ENCODE results near the gene ZNF747. TPM values are rescaled to one million over a fixed set of nuclear protein-coding genes. Genes with fewer than 3 reads are reported as not detected.

Gene ZNF747
- total and polyA plus RNA-seq, 2 donors (not counting 3 experiments of a cell fraction or from before 2014, with no cell fraction given), result 6.4 to 7.2 TPM

GRCh38 chr16:30532285-30533145 lies 2.1 kb downstream of the ZNF747 start:
- Histone ChIP-seq H3K79me2 (ENCODE audit: control insufficient read depth, insufficient read depth, low read length) (peaks cover 2% of the 10 kb centered on the region), H2AFZ (ENCODE audit: low read depth, low read length) (no peak overlapping the region), H3K9me3 (replicated peaks; ENCODE audit: control insufficient read depth, insufficient read depth, low read length) (no peaks in the 10 kb centered on the region), H4K20me1 (replicated peaks; ENCODE audit: control insufficient read depth, extremely low read depth, insufficient read depth, low read length) (no peaks in the 10 kb centered on the region), H3K27ac (ENCODE audit: insufficient read depth, low read depth, low read length) (no peak overlapping the region), H3K9ac (replicated peaks; ENCODE audit: extremely low read depth, insufficient read depth, low read length) (no peak overlapping the region), H3K4me1 (ENCODE audit: control insufficient read depth, extremely low read depth, insufficient read depth, low read length) (peaks cover 18% of the 10 kb centered on the region), H3K27me3 (ENCODE audit: control insufficient read depth in 2 of 2, insufficient read depth in 2 of 2, low read length in 2 of 2) (no peaks in the 10 kb centered on the region), H3K4me3 (replicated peaks in 1 of 3; ENCODE audit: insufficient read depth in 1 of 3, low read depth in 1 of 3, low read length in 3 of 3) (no peak overlapping the region), H3K36me3 (ENCODE audit: control insufficient read depth in 2 of 2, extremely low read depth in 1 of 2, insufficient read depth in 2 of 2, low read length in 2 of 2) (peaks cover 0 to 2% of the 10 kb centered on the region in 2 experiments), H3K9me1 (replicated peaks; ENCODE audit: control insufficient read depth, extremely low read depth, insufficient read depth, low read length) (no peaks in the 10 kb centered on the region), H3K4me2 (ENCODE audit: insufficient read depth, low read length) (no peak overlapping the region)
- dilution Hi-C loops (cut with MboI; ENCODE audit: extremely low pct_ligation_motif_present, low sequenced_read_pairs) (no loop called here), intact Hi-C loops (cut with micrococcal nuclease) (no loop called here)
- no TSS peak for BruUV-seq (replicated peaks)
- FAIRE-seq (no peak), DNase-seq (ENCODE audit: low read depth, low spot score) (no peak)
- ChIA-PET CTCF (no interaction called here), POLR2A (no interaction called here)
- TF ChIP-seq, protein P1, sequence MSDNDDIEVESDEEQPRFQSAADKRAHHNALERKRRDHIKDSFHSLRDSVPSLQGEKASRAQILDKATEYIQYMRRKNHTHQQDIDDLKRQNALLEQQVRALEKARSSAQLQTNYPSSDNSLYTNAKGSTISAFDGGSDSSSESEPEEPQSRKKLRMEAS (IDR thresholded peaks at IDR 0.05; ENCODE audit: insufficient read depth, insufficient read length), result no peak
- TF ChIP-seq MYC (IDR thresholded peaks at IDR 0.05; ENCODE audit: low read depth, low read length) (no peak), POLR2A (IDR thresholded peaks at IDR 0.05; ENCODE audit: low read depth, low read length) (no peak), JUN (IDR thresholded peaks at IDR 0.05; ENCODE audit: borderline replicate concordance, insufficient read depth, insufficient read length, low read depth) (no peak), POLR2AphosphoS5 (IDR thresholded peaks at IDR 0.05; ENCODE audit: insufficient read depth, low read depth, low read length) (no peak), EZH2 (IDR thresholded peaks at IDR 0.05; ENCODE audit: borderline replicate concordance, low read depth, low read length, severe bottlenecking) (no peak), FOS (IDR thresholded peaks at IDR 0.05; ENCODE audit: borderline replicate concordance, insufficient read depth, low read length) (no peak), GATA2 (IDR thresholded peaks at IDR 0.05; ENCODE audit: insufficient read depth, insufficient read length, low read depth, low read length) (no peak), CTCF (IDR thresholded peaks at IDR 0.05; ENCODE audit: extremely low read depth in 1 of 2, insufficient read depth in 1 of 2, low read depth in 1 of 2, low read length in 2 of 2) (no peak)
